Activated CD4-positive, alpha-beta memory T cell treated with anti-CD3 and anti-CD28 coated beads for 36 hours (primary cell): Measurements from ENCODE around the gene CELSR3. TPM values are rescaled to one million over a fixed set of nuclear protein-coding genes. Genes with fewer than 3 reads are reported as not detected.

ENCODE experiments used
- CTCF ChIA-PET: fragments of 350-600 bp; sonication (Branson Sonifier 250); formaldehyde crosslinking; loops from one replicate; lab custom pipeline; 2021; ENCODE audit warnings: antibody characterized with exemption, inconsistent platforms; lab: Charles Lee
- POLR2A ChIA-PET: fragments of 350-600 bp; sonication (Branson Sonifier 250); formaldehyde crosslinking; loops from one replicate; lab custom pipeline; 2021; ENCODE audit warnings: antibody characterized with exemption; lab: Charles Lee
- DNase-seq: peaks from one replicate; pipeline ENCODE4 v3.0.0-alpha.2; 2020
- H3K27ac Mint-ChIP-seq: one replicate; pipeline ENCODE4 v1.8.0; 2021; ENCODE audit warnings: mixed read lengths
- H3K27me3 Mint-ChIP-seq: one replicate; pipeline ENCODE4 v1.8.0; 2021; ENCODE audit warnings: mixed read lengths
- H3K36me3 Mint-ChIP-seq: one replicate; pipeline ENCODE4 v1.8.0; 2021; ENCODE audit warnings: mixed read lengths
- H3K4me1 Mint-ChIP-seq: one replicate; pipeline ENCODE4 v1.8.0; 2021; ENCODE audit warnings: low read depth, mixed read lengths
- H3K4me3 Mint-ChIP-seq: one replicate; pipeline ENCODE4 v1.8.0; 2021; ENCODE audit warnings: mild to moderate bottlenecking, mixed read lengths
- H3K9me3 Mint-ChIP-seq: one replicate; pipeline ENCODE4 v1.8.0; 2021; ENCODE audit warnings: mixed read lengths
- intact Hi-C: fragments of 100-400 bp; cut with micrococcal nuclease; formaldehyde crosslinking; loops from one replicate; pipeline ENCODE4 v1.15.1; 2023
- total RNA-seq, 2 experiments: library from RNA; stranded (reverse); gene quantifications; one replicate each; pipeline ENCODE4 v1.2.3, GENCODE V29; 2021

Gene CELSR3, protein sequence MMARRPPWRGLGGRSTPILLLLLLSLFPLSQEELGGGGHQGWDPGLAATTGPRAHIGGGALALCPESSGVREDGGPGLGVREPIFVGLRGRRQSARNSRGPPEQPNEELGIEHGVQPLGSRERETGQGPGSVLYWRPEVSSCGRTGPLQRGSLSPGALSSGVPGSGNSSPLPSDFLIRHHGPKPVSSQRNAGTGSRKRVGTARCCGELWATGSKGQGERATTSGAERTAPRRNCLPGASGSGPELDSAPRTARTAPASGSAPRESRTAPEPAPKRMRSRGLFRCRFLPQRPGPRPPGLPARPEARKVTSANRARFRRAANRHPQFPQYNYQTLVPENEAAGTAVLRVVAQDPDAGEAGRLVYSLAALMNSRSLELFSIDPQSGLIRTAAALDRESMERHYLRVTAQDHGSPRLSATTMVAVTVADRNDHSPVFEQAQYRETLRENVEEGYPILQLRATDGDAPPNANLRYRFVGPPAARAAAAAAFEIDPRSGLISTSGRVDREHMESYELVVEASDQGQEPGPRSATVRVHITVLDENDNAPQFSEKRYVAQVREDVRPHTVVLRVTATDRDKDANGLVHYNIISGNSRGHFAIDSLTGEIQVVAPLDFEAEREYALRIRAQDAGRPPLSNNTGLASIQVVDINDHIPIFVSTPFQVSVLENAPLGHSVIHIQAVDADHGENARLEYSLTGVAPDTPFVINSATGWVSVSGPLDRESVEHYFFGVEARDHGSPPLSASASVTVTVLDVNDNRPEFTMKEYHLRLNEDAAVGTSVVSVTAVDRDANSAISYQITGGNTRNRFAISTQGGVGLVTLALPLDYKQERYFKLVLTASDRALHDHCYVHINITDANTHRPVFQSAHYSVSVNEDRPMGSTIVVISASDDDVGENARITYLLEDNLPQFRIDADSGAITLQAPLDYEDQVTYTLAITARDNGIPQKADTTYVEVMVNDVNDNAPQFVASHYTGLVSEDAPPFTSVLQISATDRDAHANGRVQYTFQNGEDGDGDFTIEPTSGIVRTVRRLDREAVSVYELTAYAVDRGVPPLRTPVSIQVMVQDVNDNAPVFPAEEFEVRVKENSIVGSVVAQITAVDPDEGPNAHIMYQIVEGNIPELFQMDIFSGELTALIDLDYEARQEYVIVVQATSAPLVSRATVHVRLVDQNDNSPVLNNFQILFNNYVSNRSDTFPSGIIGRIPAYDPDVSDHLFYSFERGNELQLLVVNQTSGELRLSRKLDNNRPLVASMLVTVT (N-terminal part only)
- 1 to 10 TPM; 6.9 to 7.5 TPM for total RNA-seq

DNA sequence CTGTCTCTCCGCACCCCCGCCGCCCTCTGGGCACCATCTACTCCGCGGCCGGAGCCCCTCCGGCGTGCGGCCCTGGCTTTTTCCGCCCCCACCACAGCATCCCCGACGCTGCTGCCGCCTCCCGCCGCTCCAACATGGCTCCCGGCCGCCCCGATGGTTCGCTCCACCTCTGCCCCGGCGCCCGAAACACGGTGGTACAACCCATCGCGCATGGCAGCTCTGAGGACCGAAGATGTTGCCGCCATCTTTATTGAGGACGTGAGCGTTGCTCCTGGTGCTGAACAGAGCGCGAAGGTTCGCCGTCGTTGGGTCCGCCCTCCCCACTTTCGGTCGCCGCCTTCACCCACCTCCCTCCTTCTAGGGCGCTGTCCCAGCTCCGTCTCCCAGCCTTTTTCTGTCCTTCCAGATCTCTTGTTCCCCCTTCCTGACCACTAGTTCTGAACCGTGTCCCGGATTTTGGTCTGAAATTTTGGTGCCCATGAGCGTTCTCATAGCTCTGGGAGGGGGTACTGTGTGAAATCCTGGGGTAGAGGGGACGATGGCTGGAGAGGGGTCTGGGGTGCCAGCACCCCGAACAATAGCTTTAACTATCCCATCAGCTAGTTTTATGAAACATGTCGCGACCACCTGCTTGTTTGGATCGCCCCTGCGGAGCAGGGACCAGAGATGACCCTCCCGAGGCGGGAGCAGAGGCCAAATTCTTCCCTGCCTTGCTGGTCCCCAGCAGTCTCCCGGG is at the start of gene CELSR3:
Gene CELSR3, minus strand, starts transcription at position 134 of the 736 bp plus-strand sequence. CDS start 252 bp downstream, outside the sequence.
- peaks cover 4% of the 10 kb centered on the region for H3K36me3 Mint-ChIP-seq
- DNase-seq = peak; percentile 83
- peaks cover 13% of the 10 kb centered on the region for H3K27me3 Mint-ChIP-seq
- intact Hi-C loops = loop anchor here (1.0 to 5.0 kb wide), 2 partner anchors 28 to 54 kb away; partner anchors contain the start of genes IP6K2 and SLC26A6
- H3K27ac Mint-ChIP-seq = peak within 1 kb of the TSS; percentile 74
- peaks cover 15% of the 10 kb centered on the region for H3K4me1 Mint-ChIP-seq
- peak within 1 kb of the TSS; percentile 88 for H3K4me3 Mint-ChIP-seq
- ChIA-PET POLR2A (interaction anchor here (0.7 to 4.0 kb wide), 4 partner anchors 27 to 191 kb away, joined by 3 to 11 read pairs (median 3); partner anchors contain the start of genes IP6K2 and SLC26A6), CTCF (interaction anchor here (0.5 to 2.3 kb wide), 6 partner anchors 19 to 232 kb away, joined by 3 to 13 read pairs (median 3); partner anchors contain the start of genes PFKFB4 and SLC26A6)
- no peaks in the 10 kb centered on the region for H3K9me3 Mint-ChIP-seq

DNA sequence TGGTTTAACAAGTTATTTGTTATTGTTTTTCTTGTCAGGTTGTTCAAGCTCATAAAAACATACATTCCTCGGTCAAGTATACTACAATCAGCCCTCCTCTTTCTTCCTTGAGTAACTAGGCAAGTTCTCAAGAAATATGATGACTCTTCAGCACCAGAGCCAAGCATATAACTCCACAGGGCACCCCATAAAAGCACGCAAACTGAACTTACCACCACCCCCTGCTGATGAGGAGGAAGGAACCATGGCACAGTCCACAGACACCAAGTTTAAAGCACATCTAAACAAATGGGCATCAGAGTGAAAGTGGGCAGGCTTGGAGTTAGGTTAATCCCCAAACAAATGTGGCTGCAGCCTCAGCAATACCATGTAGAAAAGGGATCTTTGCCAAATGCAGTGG is 49.0 kb upstream of the CELSR3 start:
- H3K36me3 Mint-ChIP-seq = peaks cover 23% of the 10 kb centered on the region

DNA sequence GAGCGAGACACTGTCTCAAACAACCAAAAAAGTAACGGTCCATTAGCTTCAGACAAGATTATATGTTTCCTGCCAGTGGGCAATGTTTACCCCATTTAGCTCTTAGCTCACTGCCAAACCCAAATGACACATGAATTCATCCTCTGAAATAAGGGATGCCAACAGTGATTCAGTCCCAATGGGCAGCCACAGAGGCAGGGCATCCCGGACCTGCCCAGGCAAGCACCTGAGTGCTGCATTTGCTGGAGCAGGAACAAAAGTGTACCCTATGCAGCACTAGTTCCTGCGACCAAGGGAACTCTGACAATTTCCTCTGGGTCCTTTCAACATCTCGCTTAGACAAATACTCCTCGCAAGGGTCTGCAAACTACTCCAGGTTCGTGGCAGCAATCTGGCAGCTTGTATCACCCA is 46.4 kb upstream of the CELSR3 start:
- POLR2A ChIA-PET = interaction anchor here (0.6 to 3.7 kb wide), 4 partner anchors 8 to 128 kb away, joined by 3 to 13 read pairs (median 4); partner anchors contain the start of gene IP6K2
- Mint-ChIP-seq H3K4me3 (no peak overlapping the region), H3K27ac (peak overlapping the region; percentile 84), H3K9me3 (no peaks in the 10 kb centered on the region), H3K27me3 (no peaks in the 10 kb centered on the region), H3K4me1 (peaks cover 34% of the 10 kb centered on the region), H3K36me3 (peaks cover 18% of the 10 kb centered on the region)
- intact Hi-C loops = no loop called here
- DNase-seq = no peak
- CTCF ChIA-PET = interaction anchor here (1.4 kb wide), 1 partner anchor 23 kb away, joined by 6 read pairs; the partner anchor contains the start of gene NCKIPSD

More for the DNA sequence above, 49.0 kb upstream of the CELSR3 start:
- intact Hi-C loops = no loop called here
- H3K27ac Mint-ChIP-seq = no peak overlapping the region
- ChIA-PET CTCF (interaction anchor here (0.5 kb wide), 1 partner anchor 30 kb away, joined by 3 read pairs; no protein-coding TSS in a partner anchor), POLR2A (no interaction called here)
- peaks cover 52% of the 10 kb centered on the region for H3K4me1 Mint-ChIP-seq
- no peak for DNase-seq
- no peaks in the 10 kb centered on the region for H3K27me3 Mint-ChIP-seq
- no peaks in the 10 kb centered on the region for H3K9me3 Mint-ChIP-seq
- H3K4me3 Mint-ChIP-seq = no peak overlapping the region

DNA sequence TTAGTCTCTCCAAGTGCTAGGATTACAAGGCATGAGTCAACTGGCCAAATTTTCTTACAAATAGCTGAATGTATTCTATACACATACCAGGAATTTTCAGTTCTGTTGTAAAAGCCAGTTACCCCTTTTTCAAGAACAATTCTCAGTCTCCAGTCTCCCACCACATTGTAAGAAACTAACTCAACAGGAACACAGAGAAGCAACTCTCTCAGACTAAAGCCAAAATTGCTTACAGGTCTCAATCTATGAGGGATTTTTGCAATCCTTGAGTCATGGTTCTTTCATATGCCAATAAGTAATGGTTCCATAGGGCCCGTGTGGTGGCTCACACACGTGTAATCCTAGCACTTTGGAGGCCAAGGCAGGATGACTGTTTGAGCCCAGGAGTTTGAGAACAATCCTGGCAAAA is 45.8 kb upstream of the CELSR3 start:
- H3K4me3 Mint-ChIP-seq = no peak overlapping the region
- H3K36me3 Mint-ChIP-seq = peaks cover 19% of the 10 kb centered on the region
- intact Hi-C loops = no loop called here
- POLR2A ChIA-PET = interaction anchor here (0.6 to 3.7 kb wide), 4 partner anchors 9 to 129 kb away, joined by 3 to 13 read pairs (median 4); partner anchors contain the start of gene IP6K2
- H3K27ac Mint-ChIP-seq = peak overlapping the region; percentile 84
- CTCF ChIA-PET = interaction anchor here (1.4 kb wide), 1 partner anchor 22 kb away, joined by 6 read pairs; the partner anchor contains the start of gene NCKIPSD
- no peaks in the 10 kb centered on the region for H3K9me3 Mint-ChIP-seq
- H3K4me1 Mint-ChIP-seq = peaks cover 35% of the 10 kb centered on the region
- H3K27me3 Mint-ChIP-seq = no peaks in the 10 kb centered on the region
- DNase-seq = peak; percentile 38

DNA sequence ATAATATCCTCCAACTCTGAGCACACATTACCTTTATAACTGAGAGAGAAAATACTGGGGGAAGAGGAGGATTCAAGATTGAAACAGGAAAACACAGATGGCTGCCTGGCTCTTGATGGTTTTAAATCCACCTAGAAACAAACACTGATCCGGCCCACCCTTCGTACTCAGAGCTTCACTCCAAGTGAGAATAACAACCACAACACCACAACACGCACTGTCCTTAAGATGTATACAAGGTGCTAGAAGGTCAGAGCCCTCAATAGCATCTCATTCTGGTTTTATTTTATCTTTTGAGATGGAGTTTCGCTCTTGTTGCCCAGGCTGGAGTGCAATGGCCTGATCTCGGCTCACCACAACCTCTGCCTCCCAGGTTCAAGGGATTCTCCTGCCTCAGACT is 44.5 kb upstream of the CELSR3 start:
- peaks cover 19% of the 10 kb centered on the region for H3K36me3 Mint-ChIP-seq

DNA sequence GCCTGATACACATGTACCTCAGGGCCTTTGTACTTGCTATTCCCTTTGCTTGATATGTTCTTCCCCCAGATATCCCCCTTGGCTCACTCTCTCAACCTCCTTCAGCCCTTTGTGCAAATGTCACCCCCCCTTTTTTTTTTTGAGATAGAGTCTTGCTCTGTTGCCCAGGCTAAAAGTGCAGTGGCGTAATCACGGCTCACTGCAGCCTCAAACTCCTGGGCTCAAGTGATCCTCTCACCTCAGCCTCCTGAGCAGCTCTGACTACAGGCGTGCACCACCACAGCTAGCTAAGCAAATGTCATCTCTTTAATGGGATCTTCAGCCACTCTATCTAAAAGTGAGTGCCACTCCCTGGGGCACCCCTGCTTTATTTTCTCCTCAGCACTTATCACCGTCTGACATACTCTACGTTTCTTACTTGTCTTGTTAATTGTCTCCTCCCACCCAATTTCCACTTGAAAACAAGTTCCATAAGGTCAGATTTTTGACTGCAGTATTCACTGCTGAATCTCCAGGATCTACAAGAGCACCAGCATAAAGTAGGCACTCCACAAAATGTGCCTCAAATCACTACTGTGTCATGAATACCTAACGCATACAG is 39.7 kb upstream of the CELSR3 start:
- no peak overlapping the region for H3K4me3 Mint-ChIP-seq
- ChIA-PET POLR2A (no interaction called here), CTCF (no interaction called here)
- no peak for DNase-seq
- no peak overlapping the region for H3K27ac Mint-ChIP-seq
- H3K9me3 Mint-ChIP-seq = no peaks in the 10 kb centered on the region
- peaks cover 33% of the 10 kb centered on the region for H3K4me1 Mint-ChIP-seq
- no peaks in the 10 kb centered on the region for H3K27me3 Mint-ChIP-seq
- intact Hi-C loops = no loop called here
- peaks cover 16% of the 10 kb centered on the region for H3K36me3 Mint-ChIP-seq

More for the DNA sequence above, 44.5 kb upstream of the CELSR3 start:
- ChIA-PET POLR2A (interaction anchor here (0.6 to 3.7 kb wide), 2 partner anchors 10 to 57 kb away, joined by 3 to 13 read pairs; partner anchors contain the start of gene IP6K2), CTCF (interaction anchor here (0.6 to 1.2 kb wide), 2 partner anchors 21 kb away, joined by 5 to 6 read pairs; partner anchors contain the start of gene NCKIPSD)
- Mint-ChIP-seq H3K4me3 (no peak overlapping the region), H3K27me3 (no peaks in the 10 kb centered on the region), H3K9me3 (no peaks in the 10 kb centered on the region), H3K4me1 (peaks cover 39% of the 10 kb centered on the region), H3K27ac (no peak overlapping the region)
- intact Hi-C loops = no loop called here
- DNase-seq = no peak

DNA sequence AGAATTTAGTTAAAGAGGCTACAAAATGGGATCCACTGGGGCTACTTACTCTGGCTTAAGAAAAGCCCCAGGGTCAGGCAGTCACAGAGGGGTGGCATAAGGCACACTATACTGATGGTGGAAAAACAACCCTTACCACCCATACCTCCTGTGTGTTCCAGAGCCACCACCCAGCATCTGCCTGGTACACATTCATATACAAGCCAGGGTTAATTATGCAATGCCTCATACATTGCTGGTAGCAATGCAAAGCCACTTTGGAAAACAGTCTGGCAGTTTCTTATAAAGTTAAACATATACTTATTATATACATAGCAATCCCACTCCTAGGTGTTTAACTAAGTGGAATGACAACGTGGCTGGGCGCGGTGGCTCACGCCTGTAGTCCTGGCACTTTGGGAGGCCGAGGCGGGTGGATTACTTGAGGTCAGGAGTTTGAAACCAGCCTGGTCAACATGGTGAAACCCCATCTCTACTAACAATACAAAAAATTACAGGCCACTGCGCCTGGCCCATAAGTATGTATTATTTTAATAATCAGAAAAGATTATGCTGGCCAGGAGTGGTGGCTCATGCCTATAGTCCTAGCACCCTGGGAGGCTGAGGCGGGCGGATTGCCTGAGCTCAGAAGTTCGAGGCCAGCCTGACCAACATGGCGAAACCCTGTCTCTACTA is 38.2 kb upstream of the CELSR3 start:
- ChIA-PET POLR2A (no interaction called here), CTCF (no interaction called here)
- Mint-ChIP-seq H3K4me1 (peaks cover 35% of the 10 kb centered on the region), H3K36me3 (peaks cover 19% of the 10 kb centered on the region), H3K4me3 (no peak overlapping the region), H3K27me3 (no peaks in the 10 kb centered on the region), H3K27ac (no peak overlapping the region), H3K9me3 (no peaks in the 10 kb centered on the region)
- intact Hi-C loops = no loop called here
- DNase-seq = no peak

DNA sequence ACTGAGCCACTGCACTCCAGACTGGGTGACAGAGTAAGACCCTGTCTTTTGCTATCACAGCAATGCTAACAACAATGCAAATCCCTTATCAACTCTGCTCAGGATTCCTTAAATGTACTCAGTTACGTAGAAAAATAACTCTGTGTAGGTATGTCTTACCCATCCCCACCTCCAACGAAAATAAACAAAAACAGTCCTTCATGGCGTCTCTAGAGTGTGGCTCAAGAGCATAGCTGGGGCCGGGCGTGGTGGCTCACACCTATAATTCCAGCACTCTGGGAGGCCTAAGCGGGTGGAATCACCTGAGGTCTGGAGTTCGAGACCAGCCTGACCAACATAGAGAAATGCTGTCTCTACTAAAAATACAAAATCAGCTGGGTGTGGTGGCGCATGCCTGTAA is 36.2 kb upstream of the CELSR3 start:
- DNase-seq = no peak
- CTCF ChIA-PET = interaction anchor here (0.9 to 1.8 kb wide), 3 partner anchors 15 to 308 kb away, joined by 4 to 6 read pairs (median 5); partner anchors contain the start of gene WDR6
- H3K27ac Mint-ChIP-seq = no peak overlapping the region
- no peak overlapping the region for H3K4me3 Mint-ChIP-seq
- intact Hi-C loops = no loop called here
- H3K36me3 Mint-ChIP-seq = peaks cover 19% of the 10 kb centered on the region
- no peaks in the 10 kb centered on the region for H3K9me3 Mint-ChIP-seq
- POLR2A ChIA-PET = interaction anchor here (0.8 kb wide), 1 partner anchor 18 kb away, joined by 3 read pairs; the partner anchor contains the start of gene IP6K2
- no peaks in the 10 kb centered on the region for H3K27me3 Mint-ChIP-seq
- peaks cover 33% of the 10 kb centered on the region for H3K4me1 Mint-ChIP-seq

DNA sequence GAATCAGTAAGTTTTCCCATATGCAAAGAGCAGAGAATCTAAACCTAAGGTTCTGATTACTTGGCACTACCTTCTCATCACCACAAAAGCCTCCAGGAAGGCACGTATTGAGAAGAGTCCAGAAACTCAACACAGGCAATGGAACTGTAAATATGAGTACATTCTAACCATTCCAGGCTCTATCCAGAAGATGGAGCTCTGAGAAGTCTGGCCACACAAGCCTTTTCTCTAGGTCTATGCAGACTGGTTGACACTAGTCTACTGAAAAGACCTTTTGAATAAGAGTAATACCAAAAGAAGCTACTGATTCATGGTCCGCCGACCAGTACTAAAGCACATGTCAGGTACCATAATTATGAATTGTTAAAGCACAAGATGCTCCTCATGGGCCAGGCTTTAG is 35.3 kb upstream of the CELSR3 start:
- Mint-ChIP-seq H3K36me3 (peaks cover 25% of the 10 kb centered on the region), H3K9me3 (no peaks in the 10 kb centered on the region), H3K4me1 (peaks cover 31% of the 10 kb centered on the region), H3K27ac (no peak overlapping the region), H3K4me3 (no peak overlapping the region), H3K27me3 (no peaks in the 10 kb centered on the region)
- intact Hi-C loops = no loop called here
- POLR2A ChIA-PET = no interaction called here
- CTCF ChIA-PET = interaction anchor here (0.6 to 1.6 kb wide), 4 partner anchors 12 to 413 kb away, joined by 3 to 9 read pairs (median 5); partner anchors contain the start of genes NCKIPSD and WDR6
- DNase-seq = no peak
